Measurements from ENCODE around the gene TTC33. TPM values are rescaled to one million over a fixed set of nuclear protein-coding genes. Genes with fewer than 3 reads are reported as not detected.

Gene TTC33
- polyA plus RNA-seq, 1 donor from 2014 or later = 73.5 TPM

DNA sequence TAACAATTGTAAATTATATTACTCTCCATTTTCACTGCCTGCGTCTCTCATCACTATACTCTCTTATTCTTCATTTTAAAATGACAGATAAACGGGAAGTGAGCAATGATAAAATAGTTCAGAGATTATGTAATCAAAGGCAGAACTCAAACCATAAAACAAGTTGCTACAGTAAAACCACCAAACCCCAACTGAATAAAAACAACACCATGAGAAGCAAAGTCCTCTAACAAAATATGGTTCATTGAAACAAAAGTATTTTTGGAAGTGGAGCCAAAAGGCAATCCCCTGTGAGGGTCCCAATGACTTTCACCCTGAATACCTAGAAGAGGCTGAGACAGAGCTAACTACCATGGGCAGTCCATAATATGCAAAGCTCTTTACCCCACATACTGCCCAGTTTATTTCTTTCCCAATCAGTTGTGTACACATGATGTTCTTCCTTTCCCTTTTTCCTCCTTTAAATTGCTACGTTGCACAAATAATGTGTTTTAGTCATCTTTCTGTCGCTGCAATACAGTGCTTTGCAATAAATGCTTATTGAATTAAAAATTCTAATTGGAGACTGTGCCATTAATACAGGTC, 140.1 kb downstream of the TTC33 start:
- TF ChIP-seq CTCF (IDR thresholded peaks at IDR 0.05; ENCODE audit: poor library complexity, severe bottlenecking) = no peak
- no peak for TF ChIP-seq MXI1 (conservative IDR thresholded peaks at IDR 0.05; ENCODE audit: poor library complexity, severe bottlenecking)
- no peak for TF ChIP-seq TAF1 (IDR thresholded peaks at IDR 0.05; ENCODE audit: low read depth)
- TF ChIP-seq EP300 (conservative IDR thresholded peaks at IDR 0.05; ENCODE audit: poor library complexity, severe bottlenecking) = no peak
- no peak for TF ChIP-seq REST (IDR thresholded peaks at IDR 0.05; ENCODE audit: borderline replicate concordance)
- TF ChIP-seq SMC3 (conservative IDR thresholded peaks at IDR 0.05; ENCODE audit: poor library complexity) = no peak
- no peak for TF ChIP-seq EZH2 (IDR thresholded peaks at IDR 0.05; ENCODE audit: borderline replicate concordance, insufficient read depth, low read length, poor library complexity, severe bottlenecking)
- no peak for TF ChIP-seq POLR2AphosphoS5 (IDR thresholded peaks at IDR 0.05)
- no peak for TF ChIP-seq RAD21 (conservative IDR thresholded peaks at IDR 0.05)
- Histone ChIP-seq H3K79me2 (replicated peaks; ENCODE audit: insufficient read depth, low read length) (no peaks in the 10 kb centered on the region), H3K4me3 (ENCODE audit: low read length) (no peak overlapping the region)

DNA sequence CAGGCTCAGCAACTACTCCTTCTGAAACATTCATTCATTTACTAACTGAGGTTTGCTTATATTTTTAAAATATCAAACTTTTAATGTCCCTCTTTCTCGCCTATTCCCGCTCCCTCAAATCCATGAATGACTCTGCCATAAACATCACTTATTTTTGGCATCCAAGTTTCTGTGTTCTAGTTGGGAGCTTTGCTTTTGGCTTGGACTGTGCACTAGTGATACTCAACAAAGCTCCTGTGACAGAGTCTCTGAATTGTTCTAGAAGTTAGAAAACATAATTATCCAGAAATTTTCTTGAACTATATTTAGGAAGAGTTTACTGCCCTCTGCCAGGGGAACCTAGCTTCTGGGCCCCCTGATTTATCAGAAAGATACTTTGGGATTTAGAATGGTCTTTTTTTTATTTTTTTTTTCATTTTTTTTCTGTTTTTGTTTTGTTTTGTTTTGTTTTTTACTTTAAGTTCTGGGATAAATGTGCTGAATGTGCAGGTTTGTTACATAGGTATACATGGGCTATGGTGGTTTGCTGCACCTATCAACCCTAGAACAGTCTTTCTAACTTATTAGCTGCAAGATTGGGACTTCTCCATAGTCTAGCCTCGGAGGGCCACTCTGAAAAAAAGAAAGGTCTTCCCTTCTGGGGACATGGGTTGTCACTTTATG, 140.7 kb downstream of the TTC33 start:
- Histone ChIP-seq H3K36me3 (ENCODE audit: insufficient read depth, low read length) (no peaks in the 10 kb centered on the region), H2AFZ (ENCODE audit: low read depth, low read length) (no peak overlapping the region), H3K9me2 (ENCODE audit: insufficient read depth, low read length) (no peaks in the 10 kb centered on the region), H3F3A (ENCODE audit: insufficient read depth, low read length, poor library complexity, severe bottlenecking) (no peaks in the 10 kb centered on the region), H4K20me1 (ENCODE audit: insufficient read depth) (no peaks in the 10 kb centered on the region), H3K9me3 (ENCODE audit: low read length) (no peaks in the 10 kb centered on the region), H3K79me2 (replicated peaks; ENCODE audit: insufficient read depth, low read length) (no peaks in the 10 kb centered on the region), H3K27ac (ENCODE audit: low read length) (no peak overlapping the region), H3K27me3 (ENCODE audit: insufficient read depth, low read depth, low read length) (no peaks in the 10 kb centered on the region), H3K4me3 (ENCODE audit: low read length) (no peak overlapping the region), H3K4me2 (ENCODE audit: low read length) (no peak overlapping the region), H3K9ac (ENCODE audit: low read length) (no peak overlapping the region)
- TF ChIP-seq EP300 (conservative IDR thresholded peaks at IDR 0.05; ENCODE audit: poor library complexity, severe bottlenecking) = no peak
- TF ChIP-seq SMC3 (conservative IDR thresholded peaks at IDR 0.05; ENCODE audit: poor library complexity) = no peak
- TF ChIP-seq TAF1 (IDR thresholded peaks at IDR 0.05; ENCODE audit: low read depth) = no peak
- TF ChIP-seq RAD21 (conservative IDR thresholded peaks at IDR 0.05) = no peak

More for the DNA sequence above, 140.1 kb downstream of the TTC33 start:
- Histone ChIP-seq H3K9me2 (ENCODE audit: insufficient read depth, low read length) (no peaks in the 10 kb centered on the region), H3K9me3 (ENCODE audit: low read length) (no peaks in the 10 kb centered on the region), H3K4me2 (ENCODE audit: low read length) (no peak overlapping the region), H3K9ac (ENCODE audit: low read length) (no peak overlapping the region), H4K20me1 (ENCODE audit: insufficient read depth) (no peaks in the 10 kb centered on the region), H2AFZ (ENCODE audit: low read depth, low read length) (no peak overlapping the region), H3K27ac (ENCODE audit: low read length) (no peak overlapping the region), H3F3A (ENCODE audit: insufficient read depth, low read length, poor library complexity, severe bottlenecking) (no peaks in the 10 kb centered on the region), H3K36me3 (ENCODE audit: insufficient read depth, low read length) (no peaks in the 10 kb centered on the region), H3K27me3 (ENCODE audit: insufficient read depth, low read depth, low read length) (no peaks in the 10 kb centered on the region)

Measured in neural cell (in vitro differentiated cells).